K562 (cell line): ENCODE data around the gene RIPOR1. TPM values are rescaled to one million over a fixed set of nuclear protein-coding genes. Genes with fewer than 3 reads are reported as not detected.

Experiments used
- ATAC-seq: fragments of 200-7000 bp; cut with Tn5 transposase; 3 replicates; pipeline ENCODE4 v1.9.1; 2020; ENCODE audit warnings: moderate library complexity
- BruUV-seq: library from RNA; stranded (reverse); fragments of 400-500 nt; replicated peaks from 2 replicates; lab custom pipeline; 2021; lab: Mats Ljungman, UMichigan
- CTCF ChIA-PET: fragments of 300-600 bp; formaldehyde crosslinking; extraction: SDS; loops from one replicate; lab custom pipeline; 2021; ENCODE audit warnings: low intra/inter-chr PET ratio; lab: Yijun Ruan, JAX
- POLR2A ChIA-PET: fragments of 300-600, 350-650 bp; sonication (Branson Sonifier 250); formaldehyde crosslinking; extraction: SDS; loops from one replicate; lab custom pipeline; 2021; ENCODE audit warnings: antibody characterized with exemption, inconsistent platforms; lab: Yijun Ruan, JAX
- DNase-seq, 4 experiments: peaks; one replicate each; pipeline versions ENCODE4 v3.0.0 to v3.0.0-alpha.2; 2011 to 2018; ENCODE audit warnings: low spot score in 3 of 4, mixed read lengths in 3 of 4; ENCODE audit errors: extremely low read depth in 1 of 4
- FAIRE-seq: peaks from 2 replicates; lab custom pipeline; 2011; peaks lifted over from hg19 to GRCh38; lab: Jason Lieb, UNC
- H2AFZ ChIP-seq: 2 replicates; pipeline ENCODE4 v1.6.0; 2011; ENCODE audit warnings: low read depth, low read length, control low read depth, inconsistent platforms
- H3K27ac ChIP-seq: fragments of 200-600 bp; 3 replicates; pipeline ENCODE4 v1.8.0; 2011; ENCODE audit warnings: low read depth, mild to moderate bottlenecking, control low read depth, inconsistent platforms, low read length, moderate library complexity, mixed read lengths; ENCODE audit errors: extremely low read depth
- H3K27me3 ChIP-seq, 2 experiments: fragments of 300-600 bp in 1 of 2; 2 replicates in 1 of 2; 3 replicates in 1 of 2; pipeline versions ENCODE4 v1.6.0 to v1.8.0; 2011; ENCODE audit warnings: inconsistent platforms in 2 of 2, low read length in 2 of 2, mild to moderate bottlenecking in 1 of 2, mixed read lengths in 1 of 2, moderate library complexity in 1 of 2; ENCODE audit not compliant: control insufficient read depth in 2 of 2, insufficient read depth in 2 of 2
- H3K36me3 ChIP-seq: fragments of 300-600 bp; 3 replicates; pipeline ENCODE4 v1.8.0; 2011; ENCODE audit warnings: mild to moderate bottlenecking, low read length, inconsistent platforms; ENCODE audit not compliant: control insufficient read depth, insufficient read depth
- H3K4me1 ChIP-seq, 2 experiments: fragments of 200-600 bp in 1 of 2; replicated peaks in 1 of 2; 2 replicates in 1 of 2; 3 replicates in 1 of 2; pipeline versions ENCODE4 v1.5.1 to v1.8.0; 2011; ENCODE audit warnings: inconsistent platforms in 2 of 2, low read length in 2 of 2, mild to moderate bottlenecking in 1 of 2, mixed read lengths in 1 of 2, moderate library complexity in 1 of 2; ENCODE audit not compliant: control insufficient read depth in 2 of 2, insufficient read depth in 2 of 2
- H3K4me2 ChIP-seq: 2 replicates; pipeline ENCODE4 v1.6.1; 2011; ENCODE audit warnings: low read length, control low read depth, inconsistent platforms, mixed read lengths; ENCODE audit not compliant: insufficient read depth
- H3K4me3 ChIP-seq: fragments of 200-600 bp; sonication (generic), shearing (Covaris generic); 2 replicates; pipeline ENCODE4 v1.5.1; 2016; ENCODE audit warnings: control low read depth, inconsistent platforms
- H3K79me2 ChIP-seq: fragments of 200-600 bp; 3 replicates; pipeline ENCODE4 v1.8.0; 2011; ENCODE audit warnings: low read length, inconsistent platforms; ENCODE audit not compliant: control insufficient read depth, insufficient read depth
- H3K9ac ChIP-seq, 2 experiments: 2 replicates each; pipeline versions ENCODE4 v1.6.0 to v1.6.1; 2011; ENCODE audit warnings: low read depth in 2 of 2, low read length in 2 of 2, control low read depth in 1 of 2, inconsistent platforms in 1 of 2, mild to moderate bottlenecking in 1 of 2, mixed read lengths in 1 of 2; ENCODE audit not compliant: insufficient read depth in 1 of 2
- H3K9me1 ChIP-seq: one replicate; pipeline ENCODE4 v1.6.0; 2011; ENCODE audit warnings: inconsistent platforms, mild to moderate bottlenecking, low read length, moderate library complexity; ENCODE audit not compliant: control insufficient read depth, insufficient read depth
- H3K9me3 ChIP-seq: replicated peaks from 2 replicates; pipeline ENCODE4 v1.5.1; 2011; ENCODE audit warnings: low read depth, low read length, inconsistent platforms; ENCODE audit not compliant: control insufficient read depth, insufficient read depth
- H4K20me1 ChIP-seq: replicated peaks from 2 replicates; pipeline ENCODE4 v1.6.1; 2011; ENCODE audit warnings: low read length, inconsistent platforms, mixed read lengths; ENCODE audit not compliant: control insufficient read depth, insufficient read depth
- AFF4 ChIP-seq: sonication (generic); formaldehyde crosslinking; IDR thresholded peaks from 2 replicates; pipeline ENCODE4 v1.8.0; 2023; ENCODE audit warnings: mild to moderate bottlenecking, missing genetic modification reagents
- CREB3L1 ChIP-seq: fragments of 450-650 bp; IDR thresholded peaks from 2 replicates; pipeline ENCODE4 v1.6.1; 2014; ENCODE audit warnings: low read depth, mild to moderate bottlenecking, moderate library complexity, borderline replicate concordance
- JUN ChIP-seq, 2 experiments: sonication (generic) in 1 of 2; formaldehyde crosslinking in 1 of 2; IDR thresholded peaks; 2 replicates each; pipeline versions ENCODE4 v1.6.1 to v1.8.0; 2012 to 2022; ENCODE audit warnings: borderline replicate concordance in 2 of 2, mild to moderate bottlenecking in 2 of 2, improper control_type of control experiment in 1 of 2, low read depth in 1 of 2, low read length in 1 of 2, missing genetic modification reagents in 1 of 2
- RHOXF2B ChIP-seq: fragments of 250-450 bp; sonication (Bioruptor Pico); conservative IDR thresholded peaks from 2 replicates; pipeline ENCODE4 v1.5.1; 2021
- SAP30 ChIP-seq: fragments of 200-600 bp; sonication (generic); IDR thresholded peaks from 2 replicates; pipeline ENCODE4 v1.6.1; 2012; ENCODE audit warnings: borderline replicate concordance, low read depth, mild to moderate bottlenecking, moderate library complexity, low read length, control low read depth, inconsistent platforms; ENCODE audit not compliant: insufficient read depth, poor library complexity, severe bottlenecking
- TEAD1 ChIP-seq, 2 experiments: fragments of 450-650 bp in 1 of 2; sonication (generic) in 1 of 2; formaldehyde crosslinking; IDR thresholded peaks; 2 replicates each; pipeline versions ENCODE4 v1.4.0 to v1.8.0; 2020 to 2022; ENCODE audit warnings: mild to moderate bottlenecking in 2 of 2, missing genetic modification reagents in 1 of 2
- ZNF133 ChIP-seq: fragments of 250-450 bp; sonication (Bioruptor Pico); IDR thresholded peaks from 2 replicates; pipeline ENCODE4 v1.4.0; 2020; ENCODE audit warnings: mild to moderate bottlenecking
- ZNF384 ChIP-seq: IDR thresholded peaks from 2 replicates; pipeline ENCODE4 v1.6.1; 2012; ENCODE audit warnings: low read depth, low read length, improper control_type of control experiment
- ZSCAN32 ChIP-seq: fragments of 450-650 bp; formaldehyde crosslinking; IDR thresholded peaks from 2 replicates; pipeline ENCODE4 v1.4.0; 2020; ENCODE audit warnings: mild to moderate bottlenecking, moderate library complexity
- WGBS: fragments of 100-300 bp; shearing (Covaris generic); methylation state at CpG from one replicate; pipeline ENCODE4 v1.1.6; 2016; ENCODE audit warnings: low coverage, mixed read lengths; ENCODE audit not compliant: insufficient coverage; ENCODE audit errors: missing lambda C conversion rate; 5-methylcytosine and 5-hydroxymethylcytosine counted together
- in situ Hi-C: fragments of 300-500 bp; cut with MboI; formaldehyde crosslinking; loops from 4 replicates; pipeline ENCODE4 v1.15.0; 2018; ENCODE audit warnings: inconsistent platforms, mixed read lengths
- intact Hi-C: fragments of 100-400 bp; cut with micrococcal nuclease; formaldehyde crosslinking; loops from 2 replicates; pipeline ENCODE4 v1.14.2; 2022
- polyA plus RNA-seq, 8 experiments: library from polyadenylated mRNA; depleted of rRNA in 4 of 8; stranded (reverse) in 5 of 8; unstranded in 3 of 8; fragments of >200 nt; fragmentation: Nextera tagmentation in 2 of 8; fragmentation: Illumina TruSeq in 1 of 8; extraction: Ambion mirVana in 2 of 8; extraction: Trizol in 1 of 8; gene quantifications; 2 replicates each; pipeline versions ENCODE4 v1.2.1 to v1.2.3, GENCODE V29; 2011 to 2014; ENCODE audit warnings: inconsistent platforms in 1 of 8, missing spikeins in 1 of 8
- total RNA-seq, 7 experiments: library from RNA; depleted of rRNA in 6 of 7; stranded (reverse); fragments of >200 nt in 6 of 7; fragmentation: Illumina TruSeq in 2 of 7; extraction: Trizol in 2 of 7; gene quantifications; 2 replicates each; pipeline versions ENCODE4 v1.2.1 to v1.2.3, GENCODE V29; 2011 to 2021; ENCODE audit warnings: low replicate concordance in 1 of 7

The RIPOR1 gene
- total and polyA plus RNA-seq, 9 of the 15 experiments (the other 6 are each of a cell fraction or from before 2014, with no cell fraction given): 0.36 to 31.1 (median 3.0) TPM

DNA sequence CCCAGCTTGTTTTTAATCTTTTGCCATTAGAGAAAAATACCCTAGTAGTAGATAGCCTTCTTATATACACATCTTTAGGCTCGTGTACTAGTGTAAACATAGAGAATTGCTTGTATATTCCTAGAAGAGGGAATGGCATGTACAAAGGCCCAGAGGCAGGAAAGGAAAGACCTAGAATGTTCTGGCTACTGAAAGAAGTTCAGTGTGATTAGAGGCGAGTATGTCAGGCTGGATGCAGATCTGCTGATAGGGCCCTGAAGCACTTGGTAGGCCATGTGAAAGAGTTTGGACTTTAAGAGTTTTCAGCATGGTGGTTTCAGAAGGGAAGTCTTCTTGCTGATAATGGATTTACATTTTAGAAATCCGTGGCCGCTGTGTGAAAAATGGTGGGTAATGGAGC, 51.1 kb downstream of the RIPOR1 start:
- intact Hi-C loops: no loop called here
- Histone ChIP-seq H3K79me2 (peaks cover 58% of the 10 kb centered on the region), H4K20me1 (no peaks in the 10 kb centered on the region), H3K27ac (no peak overlapping the region)
- TSS peak; percentile 23 for BruUV-seq
- no peak for FAIRE-seq
- no peak for ATAC-seq
- POLR2A ChIA-PET: interaction anchor here (1.0 kb wide), 1 partner anchor 8 kb away, joined by 3 read pairs; no protein-coding TSS in a partner anchor
- no peak for TF ChIP-seq AFF4 (CRISPR knock-in tag)
- no peak for TF ChIP-seq ZNF384
- no peak for TF ChIP-seq SAP30
- TF ChIP-seq TEAD1 (CRISPR knock-in tag; IDR thresholded peaks at IDR 0.05): no peak
- no peak for TF ChIP-seq JUN (IDR thresholded peaks at IDR 0.05; ENCODE audit: borderline replicate concordance, low read depth, low read length)
- TF ChIP-seq JUN (CRISPR knock-in tag; IDR thresholded peaks at IDR 0.05; ENCODE audit: borderline replicate concordance): no peak
- no peak for TF ChIP-seq ZNF133 (CRISPR knock-in tag)
- no peak for TF ChIP-seq CREB3L1
- TF ChIP-seq ZSCAN32 (CRISPR knock-in tag): no peak
- TF ChIP-seq RHOXF2B (CRISPR knock-in tag): no peak
- TF ChIP-seq, all 486 proteins: peak for 0
- H3K27me3 ChIP-seq: no peaks in the 10 kb centered on the region
- no peaks in the 10 kb centered on the region for H3K4me1 ChIP-seq
- DNase-seq: no peak
- H3K9ac ChIP-seq: no peak overlapping the region
- no peaks in the 10 kb centered on the region for H3K9me3 ChIP-seq
- H3K4me2 ChIP-seq: no peak overlapping the region
- peaks cover 25% of the 10 kb centered on the region; the same call in 2 of the 3 replicates for H3K36me3 ChIP-seq
- no peak overlapping the region for H2AFZ ChIP-seq
- in situ Hi-C loops: no loop called here
- H3K9me1 ChIP-seq: no peaks in the 10 kb centered on the region
- CTCF ChIA-PET: no interaction called here
- 78% methylated on average over 4 of the region's 4 CpGs for WGBS
- no peak overlapping the region for H3K4me3 ChIP-seq
